Sigmoid colon (tissue), 7 donors: ENCODE results near the gene PFDN6. TPM values are rescaled to one million over a fixed set of nuclear protein-coding genes. Genes with fewer than 3 reads are reported as not detected.

Experiments used
- DNase-seq: peaks from one replicate; pipeline ENCODE4 v3.0.0-alpha.2; 2019
- H3K27ac ChIP-seq, 4 donors: fragments of 200-600 bp; sonication (generic); one replicate each; pipeline ENCODE4 v1.5.1; 2016 to 2019; ENCODE audit warnings: mild to moderate bottlenecking in 1 of 4
- H3K27me3 ChIP-seq, 3 donors: fragments of 200-600 bp; sonication (generic); one replicate each; pipeline ENCODE4 v1.5.1; 2019; ENCODE audit warnings: mild to moderate bottlenecking in 1 of 3
- H3K36me3 ChIP-seq, 4 donors: fragments of 200-600 bp; sonication (generic); one replicate each; pipeline ENCODE4 v1.5.1; 2016 to 2019
- H3K4me1 ChIP-seq, 4 donors: fragments of 200-600 bp; sonication (generic); one replicate each; pipeline ENCODE4 v1.5.1; 2017 to 2019
- H3K4me3 ChIP-seq, 4 donors: fragments of 200-600 bp; sonication (generic); one replicate each; pipeline ENCODE4 v1.5.1; 2017 to 2019; ENCODE audit warnings: mild to moderate bottlenecking in 2 of 4, moderate library complexity in 1 of 4
- H3K9me3 ChIP-seq, 4 donors: fragments of 200-600 bp in 3 of 4; sonication (generic) in 3 of 4; one replicate each; pipeline versions ENCODE4 v1.5.1 to v1.6.1; 2013 to 2019
- EP300 ChIP-seq, 4 donors: sonication (generic); formaldehyde crosslinking; IDR thresholded peaks; one replicate each; pipeline ENCODE4 v1.6.1; 2017; ENCODE audit warnings: antibody characterized with exemption in 4 of 4
- POLR2A ChIP-seq, 2 donors: fragments of 450-650 bp; IDR thresholded peaks; one replicate each; pipeline ENCODE4 v1.6.1; 2016; ENCODE audit warnings: antibody characterized with exemption in 2 of 2, mild to moderate bottlenecking in 2 of 2, moderate library complexity in 2 of 2
- POLR2AphosphoS5 ChIP-seq, 4 donors: sonication (generic); formaldehyde crosslinking; IDR thresholded peaks; one replicate each; pipeline ENCODE4 v1.6.1; 2017; ENCODE audit warnings: antibody characterized with exemption in 4 of 4
- WGBS, 2 donors: extraction: QIAGEN DNeasy Blood & Tissue Kit; methylation state at CpG; one replicate each; pipeline ENCODE4 v1.1.7; 2013; 5-methylcytosine and 5-hydroxymethylcytosine counted together
- intact Hi-C: fragments of 100-400 bp; cut with DNase I; formaldehyde crosslinking; loops from one replicate; pipeline ENCODE4 v1.15.1; 2023
- polyA plus RNA-seq, 3 donors: library from polyadenylated mRNA; stranded (reverse); fragments of 200-250 nt; gene quantifications; one replicate each; pipeline ENCODE4 v1.2.3, GENCODE V29; 2013
- total RNA-seq, 4 donors: library from RNA; depleted of rRNA; stranded (reverse); fragments of >200 nt; gene quantifications; one replicate each; pipeline ENCODE4 v1.1.0, GENCODE V29; 2016
- TF ChIP-seq, protein P1 (sequence below), 4 experiments: fragments of 450-650 bp in 3 of 4; fragments of 200-600 bp in 1 of 4; IDR thresholded peaks; one replicate each; pipeline ENCODE4 v1.5.1; 2016 to 2019; ENCODE audit warnings: antibody characterized with exemption in 4 of 4, mild to moderate bottlenecking in 3 of 4, moderate library complexity in 2 of 4
- donor health status: healthy with polysubstance abuse.
- donor health status: Bipolar disorder and iron deficiency.
- donor health status: healthy.

Gene PFDN6
- total and polyA plus RNA-seq, 7 donors, result 7.5 to 173 (median 56.1) TPM

DNA sequence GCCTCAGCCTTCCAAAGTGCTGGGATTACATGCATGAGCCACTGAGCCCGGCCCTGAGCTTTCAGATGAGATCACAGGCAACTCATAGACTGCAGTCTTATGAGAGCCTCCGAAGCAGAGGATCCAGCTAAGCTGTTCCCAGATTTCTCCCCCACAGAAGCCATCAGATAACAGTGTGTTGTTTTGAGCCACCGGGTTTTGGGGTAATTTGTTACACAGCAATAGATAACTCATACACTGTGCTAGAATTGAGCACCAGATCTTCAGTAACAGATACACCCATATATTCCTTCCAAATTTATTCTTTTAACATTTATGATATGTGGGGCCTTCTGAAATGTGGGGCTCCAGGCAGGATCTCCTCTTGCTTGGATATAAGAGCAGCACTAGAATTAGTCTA is 47.1 kb downstream of the PFDN6 start:
- Histone ChIP-seq H3K4me1 (no peaks in the 10 kb centered on the region), H3K27ac (no peak overlapping the region), H3K36me3 (no peaks in the 10 kb centered on the region), H3K4me3 (no peak overlapping the region), H3K9me3 (no peaks in the 10 kb centered on the region), H3K27me3 (no peaks in the 10 kb centered on the region)
- intact Hi-C loops, result no loop called here
- TF ChIP-seq EP300 (IDR thresholded peaks at IDR 0.05) (no peak), POLR2A (IDR thresholded peaks at IDR 0.05) (no peak), POLR2AphosphoS5 (IDR thresholded peaks at IDR 0.05) (no peak)
- TF ChIP-seq, protein P1, sequence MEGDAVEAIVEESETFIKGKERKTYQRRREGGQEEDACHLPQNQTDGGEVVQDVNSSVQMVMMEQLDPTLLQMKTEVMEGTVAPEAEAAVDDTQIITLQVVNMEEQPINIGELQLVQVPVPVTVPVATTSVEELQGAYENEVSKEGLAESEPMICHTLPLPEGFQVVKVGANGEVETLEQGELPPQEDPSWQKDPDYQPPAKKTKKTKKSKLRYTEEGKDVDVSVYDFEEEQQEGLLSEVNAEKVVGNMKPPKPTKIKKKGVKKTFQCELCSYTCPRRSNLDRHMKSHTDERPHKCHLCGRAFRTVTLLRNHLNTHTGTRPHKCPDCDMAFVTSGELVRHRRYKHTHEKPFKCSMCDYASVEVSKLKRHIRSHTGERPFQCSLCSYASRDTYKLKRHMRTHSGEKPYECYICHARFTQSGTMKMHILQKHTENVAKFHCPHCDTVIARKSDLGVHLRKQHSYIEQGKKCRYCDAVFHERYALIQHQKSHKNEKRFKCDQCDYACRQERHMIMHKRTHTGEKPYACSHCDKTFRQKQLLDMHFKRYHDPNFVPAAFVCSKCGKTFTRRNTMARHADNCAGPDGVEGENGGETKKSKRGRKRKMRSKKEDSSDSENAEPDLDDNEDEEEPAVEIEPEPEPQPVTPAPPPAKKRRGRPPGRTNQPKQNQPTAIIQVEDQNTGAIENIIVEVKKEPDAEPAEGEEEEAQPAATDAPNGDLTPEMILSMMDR (IDR thresholded peaks at IDR 0.05), result no peak
- DNase-seq, result no peak
- WGBS, 2 donors, result 90 to 94% methylated on average over 3 of the region's 3 CpGs

DNA sequence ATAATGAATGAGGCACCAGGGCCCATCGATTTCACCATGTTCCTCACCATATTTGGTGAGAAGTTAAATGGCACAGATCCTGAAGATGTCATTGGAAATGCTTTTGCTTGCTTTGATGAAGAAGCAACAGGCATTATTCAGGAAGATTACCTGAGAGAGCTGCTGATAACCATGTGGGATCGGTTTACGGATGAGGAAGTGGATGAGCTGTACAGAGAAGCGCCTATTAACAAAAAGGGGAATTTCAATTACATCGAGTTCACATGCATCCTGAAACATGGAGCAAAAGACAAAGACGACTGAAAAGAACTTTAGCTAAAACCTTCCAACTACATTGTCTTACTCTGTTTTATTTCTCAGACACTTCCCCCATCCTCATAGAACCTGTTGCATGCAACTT is 49.8 kb downstream of the PFDN6 start:
- no peaks in the 10 kb centered on the region for H3K27me3 ChIP-seq
- no peak overlapping the region for H3K4me3 ChIP-seq
- no peaks in the 10 kb centered on the region for H3K36me3 ChIP-seq
- TF ChIP-seq, protein P1 (IDR thresholded peaks at IDR 0.05), result no peak
- TF ChIP-seq POLR2A (IDR thresholded peaks at IDR 0.05), result no peak
- no peak for TF ChIP-seq POLR2AphosphoS5 (IDR thresholded peaks at IDR 0.05)
- no peak for TF ChIP-seq EP300 (IDR thresholded peaks at IDR 0.05)
- no peaks in the 10 kb centered on the region for H3K4me1 ChIP-seq
- H3K9me3 ChIP-seq, result no peaks in the 10 kb centered on the region
- intact Hi-C loops, result no loop called here
- 86 to 87% methylated on average over 6 of the region's 6 CpGs for WGBS, 2 donors
- H3K27ac ChIP-seq, result no peak overlapping the region
- no peak for DNase-seq

Other genes with a start within 250 kb of the PFDN6 start
- 10 to 100 TPM; 29.9 to 64.3 (median 46.2) TPM for gene HLA-DPA1, start 216.0 kb upstream of the PFDN6 start, total RNA-seq
- 100 to 1,000 TPM in 2 of 3 donors, 10 to 100 TPM in 1; 49.2 to 210 (median 197) TPM for gene HLA-DPA1, start 216.0 kb upstream of the PFDN6 start, polyA plus RNA-seq
- 10 to 100 TPM; 39.2 to 62.4 (median 42.0) TPM for gene HLA-DPB1, start 213.6 kb upstream of the PFDN6 start, total RNA-seq
- 100 to 1,000 TPM in 2 of 3 donors, 10 to 100 TPM in 1; 90.7 to 359 (median 180) TPM for gene HLA-DPB1, start 213.6 kb upstream of the PFDN6 start, polyA plus RNA-seq
- gene COL11A2, start 97.1 kb upstream of the PFDN6 start, total RNA-seq, result 1 to 10 TPM in 1 of 4 donors, under 1 TPM in 2, not detected in 1; 0.16 to 1.4 (median 0.41) TPM
- gene COL11A2, start 97.1 kb upstream of the PFDN6 start, polyA plus RNA-seq, result under 1 TPM in 1 of 3 donors, not detected in 2; 0.60 TPM
- gene RXRB, start 88.9 kb upstream of the PFDN6 start, total RNA-seq, result 10 to 100 TPM; 27.8 to 32.4 (median 30.4) TPM
- gene RXRB, start 88.9 kb upstream of the PFDN6 start, polyA plus RNA-seq, result 10 to 100 TPM; 15.6 to 33.2 (median 16.2) TPM
- 10 to 100 TPM; 48.7 to 52.1 (median 49.8) TPM for gene SLC39A7, start 88.7 kb upstream of the PFDN6 start, total RNA-seq
- gene SLC39A7, start 88.7 kb upstream of the PFDN6 start, polyA plus RNA-seq, result 100 to 1,000 TPM in 1 of 3 donors, 10 to 100 TPM in 2; 31.2 to 189 (median 31.2) TPM
- 10 to 100 TPM in 3 of 4 donors, not detected in 1; 17.3 to 19.0 (median 18.9) TPM for gene HSD17B8, start 84.9 kb upstream of the PFDN6 start, total RNA-seq
- gene HSD17B8, start 84.9 kb upstream of the PFDN6 start, polyA plus RNA-seq, result 10 to 100 TPM; 18.6 to 27.3 (median 21.3) TPM
- gene RING1, start 81.1 kb upstream of the PFDN6 start, total RNA-seq, result 10 to 100 TPM; 13.2 to 18.1 (median 17.1) TPM
- gene RING1, start 81.1 kb upstream of the PFDN6 start, polyA plus RNA-seq, result 10 to 100 TPM; 27.7 to 36.0 (median 32.7) TPM
- gene VPS52, start 17.7 kb upstream of the PFDN6 start, total RNA-seq, result 10 to 100 TPM; 26.2 to 44.6 (median 33.5) TPM
- gene VPS52, start 17.7 kb upstream of the PFDN6 start, polyA plus RNA-seq, result 10 to 100 TPM; 23.4 to 51.2 (median 26.4) TPM
- gene RPS18, start 17.5 kb upstream of the PFDN6 start, total RNA-seq, result 1,000 to 10,000 TPM; 2,427 to 4,810 (median 4,005) TPM
- 1,000 to 10,000 TPM; 3,648 to 7,566 (median 5,490) TPM for gene RPS18, start 17.5 kb upstream of the PFDN6 start, polyA plus RNA-seq
- gene B3GALT4, start 12.5 kb upstream of the PFDN6 start, total RNA-seq, result 10 to 100 TPM in 3 of 4 donors, 1 to 10 TPM in 1; 7.2 to 22.2 (median 13.3) TPM
- 10 to 100 TPM; 19.2 to 23.6 (median 21.7) TPM for gene B3GALT4, start 12.5 kb upstream of the PFDN6 start, polyA plus RNA-seq
- 10 to 100 TPM; 28.2 to 41.6 (median 37.4) TPM for gene WDR46, start 362 bp upstream of the PFDN6 start, total RNA-seq
- 10 to 100 TPM; 15.3 to 51.2 (median 30.0) TPM for gene WDR46, start 362 bp upstream of the PFDN6 start, polyA plus RNA-seq
- 10 to 100 TPM; 33.2 to 48.9 (median 37.9) TPM for gene RGL2, start 9.3 kb downstream of the PFDN6 start, total RNA-seq
- gene RGL2, start 9.3 kb downstream of the PFDN6 start, polyA plus RNA-seq, result 10 to 100 TPM in 2 of 3 donors, 1 to 10 TPM in 1; 5.8 to 40.2 (median 18.0) TPM
- 10 to 100 TPM; 29.8 to 80.0 (median 50.5) TPM for gene TAPBP, start 24.5 kb downstream of the PFDN6 start, total RNA-seq
- gene TAPBP, start 24.5 kb downstream of the PFDN6 start, polyA plus RNA-seq, result 100 to 1,000 TPM in 1 of 3 donors, 10 to 100 TPM in 1, 1 to 10 TPM in 1; 7.8 to 114 (median 21.3) TPM
- gene ZBTB22, start 28.1 kb downstream of the PFDN6 start, total RNA-seq, result 10 to 100 TPM in 3 of 4 donors, 1 to 10 TPM in 1; 9.4 to 13.2 (median 12.7) TPM
- 10 to 100 TPM; 11.3 to 19.2 (median 16.1) TPM for gene ZBTB22, start 28.1 kb downstream of the PFDN6 start, polyA plus RNA-seq
- 10 to 100 TPM; 37.1 to 52.3 (median 48.3) TPM for gene DAXX, start 33.4 kb downstream of the PFDN6 start, total RNA-seq
- gene DAXX, start 33.4 kb downstream of the PFDN6 start, polyA plus RNA-seq, result 10 to 100 TPM; 24.7 to 49.2 (median 33.0) TPM
- 1 to 10 TPM in 2 of 4 donors, under 1 TPM in 2; 0.49 to 5.5 (median 1.3) TPM for gene KIFC1, start 102.2 kb downstream of the PFDN6 start, total RNA-seq
- gene KIFC1, start 102.2 kb downstream of the PFDN6 start, polyA plus RNA-seq, result 10 to 100 TPM in 1 of 3 donors, 1 to 10 TPM in 2; 1.2 to 23.0 (median 4.6) TPM
- 10 to 100 TPM; 57.1 to 82.3 (median 66.0) TPM for gene PHF1, start 121.4 kb downstream of the PFDN6 start, total RNA-seq
- 10 to 100 TPM; 22.4 to 43.2 (median 43.2) TPM for gene PHF1, start 121.4 kb downstream of the PFDN6 start, polyA plus RNA-seq
- 100 to 1,000 TPM; 102 to 148 (median 120) TPM for gene CUTA, start 128.5 kb downstream of the PFDN6 start, total RNA-seq
- gene CUTA, start 128.5 kb downstream of the PFDN6 start, polyA plus RNA-seq, result 100 to 1,000 TPM; 110 to 193 (median 153) TPM
- 10 to 100 TPM in 1 of 4 donors, 1 to 10 TPM in 3; 6.4 to 24.6 (median 9.9) TPM for gene SYNGAP1, start 130.5 kb downstream of the PFDN6 start, total RNA-seq
- gene SYNGAP1, start 130.5 kb downstream of the PFDN6 start, polyA plus RNA-seq, result 10 to 100 TPM in 1 of 3 donors, 1 to 10 TPM in 1, under 1 TPM in 1; 0.92 to 17.8 (median 2.4) TPM
- 1 to 10 TPM; 1.1 to 3.6 (median 1.4) TPM for gene ZBTB9, start 165.0 kb downstream of the PFDN6 start, total RNA-seq
- gene ZBTB9, start 165.0 kb downstream of the PFDN6 start, polyA plus RNA-seq, result 1 to 10 TPM in 2 of 3 donors, under 1 TPM in 1; 0.60 to 4.2 (median 1.8) TPM